ENCODE measurements around the gene MCC.

MCC gene

DNA sequence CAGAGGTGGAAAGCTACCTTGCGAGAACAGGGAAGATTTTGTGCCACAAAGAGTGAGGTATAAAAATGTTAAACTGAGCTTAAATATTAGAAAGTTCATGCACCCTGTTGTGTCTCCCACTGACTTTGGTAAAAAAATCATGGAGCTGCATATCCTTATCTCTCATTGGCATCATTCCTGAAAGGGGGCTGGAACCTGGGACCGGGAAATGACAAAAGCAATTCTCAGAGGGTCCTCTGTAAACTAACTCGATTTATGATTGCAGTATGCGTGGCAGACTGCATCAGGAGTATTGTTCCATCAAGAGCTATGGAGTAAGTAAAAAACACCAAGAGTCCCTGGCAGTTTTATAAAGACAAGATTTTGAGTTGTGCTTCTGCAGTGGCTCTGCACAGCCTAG, 362.9 kb downstream of the MCC start:
- no peak for TF ChIP-seq CTCF (IDR thresholded peaks at IDR 0.05; ENCODE audit: low read length, missing control alignments)
- DNase-seq (ENCODE audit: low read depth): peak; percentile 40

DNA sequence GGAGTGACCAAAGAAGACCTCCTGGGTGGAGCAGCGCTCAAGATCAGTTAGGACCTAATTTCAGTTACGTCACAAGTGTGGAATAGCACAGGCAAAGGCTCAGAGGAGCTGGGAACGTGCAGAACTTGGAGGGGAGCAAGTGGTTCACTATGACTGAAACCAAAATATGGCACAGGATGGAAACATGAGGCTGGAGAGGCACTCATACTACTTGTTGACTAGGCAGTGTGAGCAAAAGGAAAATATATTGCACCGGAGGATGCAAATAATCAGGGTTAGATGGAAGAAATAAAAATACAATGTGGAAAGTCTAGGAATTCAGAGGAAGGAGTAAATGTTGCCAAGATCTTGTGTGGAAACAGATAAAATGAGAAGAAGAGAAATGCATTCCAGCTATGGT, 363.3 kb downstream of the MCC start:
- no peak overlapping the region for H3K4me3 ChIP-seq (replicated peaks; ENCODE audit: low read depth, low read length)
- no peak for DNase-seq (ENCODE audit: low read depth)
- no peak for TF ChIP-seq CTCF (IDR thresholded peaks at IDR 0.05; ENCODE audit: low read length, missing control alignments)

More for the DNA sequence above, 362.9 kb downstream of the MCC start:
- H3K4me3 ChIP-seq (replicated peaks; ENCODE audit: low read depth, low read length): no peak overlapping the region

DNA sequence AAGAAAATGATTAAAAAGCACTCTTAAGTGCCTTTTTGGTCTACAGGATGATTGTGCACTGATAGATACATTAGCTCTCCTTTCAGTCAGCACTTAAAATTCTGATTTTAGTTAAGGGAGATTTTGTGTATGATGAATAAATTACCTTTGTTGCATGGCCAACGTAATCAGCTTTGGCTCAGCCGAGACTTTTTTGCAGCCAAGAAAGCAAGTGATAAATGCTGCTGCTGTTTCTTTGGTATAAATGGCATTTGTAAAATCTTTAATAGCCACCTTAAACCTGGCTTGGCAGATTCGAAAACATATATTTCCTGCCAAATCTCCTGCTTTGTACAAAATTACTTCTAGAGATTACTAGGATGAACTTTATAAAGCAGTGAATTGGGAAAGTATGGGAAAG, 364.0 kb downstream of the MCC start:
- TF ChIP-seq CTCF (IDR thresholded peaks at IDR 0.05; ENCODE audit: low read length, missing control alignments): no peak
- H3K4me3 ChIP-seq (replicated peaks; ENCODE audit: low read depth, low read length): no peak overlapping the region
- no peak for DNase-seq (ENCODE audit: low read depth)

DNA sequence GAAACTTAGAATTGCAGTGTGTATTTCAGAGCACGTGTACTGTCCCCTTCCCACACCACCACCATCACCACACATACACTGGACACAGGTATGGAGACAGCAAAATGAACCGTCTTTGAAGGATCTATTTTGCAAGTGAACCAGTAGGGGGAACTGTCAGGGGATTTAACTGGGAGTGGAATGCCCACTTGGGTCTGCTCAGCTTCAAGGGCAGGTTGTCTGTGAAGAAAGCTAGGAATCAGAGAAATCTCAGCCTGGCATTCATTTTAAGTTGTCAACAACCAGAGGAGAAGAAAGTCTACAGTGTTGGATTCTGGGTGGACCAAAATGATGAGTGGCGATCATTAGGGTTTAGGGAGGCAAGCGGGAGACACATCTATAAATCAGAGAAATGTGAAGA, 364.6 kb downstream of the MCC start:
- no peak overlapping the region for H3K4me3 ChIP-seq (replicated peaks; ENCODE audit: low read depth, low read length)
- DNase-seq (ENCODE audit: low read depth): no peak
- peak; percentile 23 for TF ChIP-seq CTCF (IDR thresholded peaks at IDR 0.05; ENCODE audit: low read length, missing control alignments)

DNA sequence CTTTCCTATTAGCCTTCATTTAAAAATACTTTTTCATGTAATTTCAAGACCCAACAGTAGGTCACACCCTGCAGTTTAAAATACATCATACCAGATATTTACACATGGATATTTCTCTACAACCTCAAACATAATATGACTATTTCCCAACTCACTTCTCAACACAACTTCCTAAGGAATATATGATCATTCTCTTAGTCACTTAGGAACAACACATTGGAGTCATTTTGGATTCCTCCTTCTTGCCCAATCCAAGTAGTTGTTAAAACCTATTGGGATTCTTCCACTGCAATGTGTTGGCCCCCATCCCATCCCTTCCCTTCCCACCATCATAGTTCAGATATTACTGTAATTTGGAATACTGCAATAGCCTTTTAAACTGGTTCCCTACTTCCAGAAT, 366.2 kb downstream of the MCC start:
- DNase-seq (ENCODE audit: low read depth): peak; percentile 93
- peak; percentile 3 for TF ChIP-seq CTCF (IDR thresholded peaks at IDR 0.05; ENCODE audit: low read length, missing control alignments)
- H3K4me3 ChIP-seq (replicated peaks; ENCODE audit: low read depth, low read length): no peak overlapping the region

GRCh38 chr5:113119246-113119924, 368.9 kb downstream of the MCC start:
- H3K4me3 ChIP-seq (replicated peaks; ENCODE audit: low read depth, low read length): no peak overlapping the region
- peak; percentile 37 for DNase-seq (ENCODE audit: low read depth)
- no peak for TF ChIP-seq CTCF (IDR thresholded peaks at IDR 0.05; ENCODE audit: low read length, missing control alignments)

GRCh38 chr5:113118765-113119164, 369.5 kb downstream of the MCC start:
- no peak for TF ChIP-seq CTCF (IDR thresholded peaks at IDR 0.05; ENCODE audit: low read length, missing control alignments)
- DNase-seq (ENCODE audit: low read depth): no peak

More at GRCh38 chr5:113118765-113119164, 369.5 kb downstream of the MCC start:
- no peak overlapping the region for H3K4me3 ChIP-seq (replicated peaks; ENCODE audit: low read depth, low read length)
